OCI-LY7 (cell line): ENCODE data around the gene MTUS2. TPM values are rescaled to one million over a fixed set of nuclear protein-coding genes. Genes with fewer than 3 reads are reported as not detected.

Experiments
- BruUV-seq: library from RNA; stranded (reverse); fragments of 400-500 nt; replicated peaks from 2 replicates; lab custom pipeline; 2021; lab: Mats Ljungman, UMichigan
- CTCF ChIA-PET: fragments of 300-600 bp; sonication (Branson Sonifier 250); formaldehyde crosslinking; loops from one replicate; lab custom pipeline; 2022; ENCODE audit warnings: antibody characterized with exemption; ENCODE audit not compliant: unreplicated experiment; lab: Charles Lee
- POLR2A ChIA-PET: fragments of 300-600 bp; sonication (Branson Sonifier 250); formaldehyde crosslinking; loops from one replicate; lab custom pipeline; 2022; ENCODE audit warnings: antibody characterized with exemption; lab: Charles Lee
- DNase-seq: peaks from one replicate; pipeline ENCODE4 v3.0.0-alpha.2; 2015; ENCODE audit warnings: low spot score
- H2AFZ ChIP-seq: fragments of 200-600 bp; sonication (generic), shearing (Covaris generic); 2 replicates; pipeline ENCODE4 v1.6.1; 2014; ENCODE audit warnings: mild to moderate bottlenecking, antibody characterized with exemption, low read length, moderate library complexity
- H3K27ac ChIP-seq: fragments of 200-600 bp; sonication (generic); 2 replicates; pipeline ENCODE4 v1.5.1; 2014; ENCODE audit warnings: mixed run types, low read depth, mild to moderate bottlenecking, moderate library complexity, low read length, inconsistent platforms; ENCODE audit not compliant: poor library complexity, severe bottlenecking
- H3K36me3 ChIP-seq: fragments of 200-600 bp; sonication (generic); 2 replicates; pipeline ENCODE4 v1.6.1; 2014; ENCODE audit warnings: mild to moderate bottlenecking, antibody characterized with exemption, low read length, moderate library complexity, mixed read lengths; ENCODE audit not compliant: insufficient read depth
- H3K4me1 ChIP-seq: fragments of 200-600 bp; sonication (generic); 2 replicates; pipeline ENCODE4 v1.5.1; 2014; ENCODE audit warnings: mild to moderate bottlenecking, low read length; ENCODE audit not compliant: insufficient read depth, poor library complexity, severe bottlenecking
- H3K4me2 ChIP-seq: fragments of 200-600 bp; sonication (generic); 2 replicates; pipeline ENCODE4 v1.6.1; 2014; ENCODE audit warnings: mild to moderate bottlenecking, low read length
- H3K4me3 ChIP-seq: fragments of 200-600 bp; sonication (generic); 2 replicates; pipeline ENCODE4 v1.5.1; 2014; ENCODE audit warnings: mild to moderate bottlenecking, low read depth, low read length; ENCODE audit not compliant: poor library complexity, severe bottlenecking
- H3K79me2 ChIP-seq: fragments of 200-600 bp; sonication (generic); 2 replicates; pipeline ENCODE4 v1.6.1; 2016; ENCODE audit warnings: low read depth, mild to moderate bottlenecking, low read length, moderate library complexity, mixed read lengths; ENCODE audit not compliant: insufficient read depth
- H3K9me2 ChIP-seq: fragments of 200-600 bp; sonication (generic); 2 replicates; pipeline ENCODE4 v1.6.1; 2016; ENCODE audit warnings: mild to moderate bottlenecking, low read length, mixed read lengths; ENCODE audit not compliant: insufficient read depth
- H3K9me3 ChIP-seq: fragments of 200-600 bp; sonication (generic); 2 replicates; pipeline ENCODE4 v1.6.1; 2014; ENCODE audit warnings: mild to moderate bottlenecking, mixed run types, low read length, mixed read lengths
- H4K20me1 ChIP-seq: fragments of 200-600 bp; sonication (generic); 2 replicates; pipeline ENCODE4 v1.6.1; 2014; ENCODE audit warnings: mild to moderate bottlenecking, antibody characterized with exemption, low read length, moderate library complexity, mixed read lengths; ENCODE audit not compliant: insufficient read depth
- CTCF ChIP-seq: fragments of 200-600 bp; sonication (generic); conservative IDR thresholded peaks from 2 replicates; pipeline ENCODE4 v1.5.1; 2014; ENCODE audit warnings: mild to moderate bottlenecking, antibody characterized with exemption, low read length, moderate library complexity, mixed read lengths
- EZH2phosphoT487 ChIP-seq: fragments of 200-600 bp; sonication (generic); IDR thresholded peaks from 2 replicates; pipeline ENCODE4 v1.6.1; 2018; ENCODE audit warnings: low read depth, borderline replicate concordance, mild to moderate bottlenecking, mixed run types, antibody characterized with exemption, low read length, moderate library complexity, mixed read lengths
- intact Hi-C: fragments of 100-400 bp; cut with micrococcal nuclease; formaldehyde crosslinking; loops from one replicate; pipeline ENCODE4 v1.10.0; 2022; ENCODE audit not compliant: unreplicated experiment
- total RNA-seq, 2 experiments: library from RNA; depleted of rRNA in 1 of 2; stranded (reverse); fragments of >200 nt in 1 of 2; shearing (Covaris generic) in 1 of 2; gene quantifications; 2 replicates each; pipeline ENCODE4 v1.2.3, GENCODE V29; 2014 to 2022

MTUS2 gene
- total RNA-seq, 2 experiments from 2014 or later = 0.16 to 9.8 TPM

DNA sequence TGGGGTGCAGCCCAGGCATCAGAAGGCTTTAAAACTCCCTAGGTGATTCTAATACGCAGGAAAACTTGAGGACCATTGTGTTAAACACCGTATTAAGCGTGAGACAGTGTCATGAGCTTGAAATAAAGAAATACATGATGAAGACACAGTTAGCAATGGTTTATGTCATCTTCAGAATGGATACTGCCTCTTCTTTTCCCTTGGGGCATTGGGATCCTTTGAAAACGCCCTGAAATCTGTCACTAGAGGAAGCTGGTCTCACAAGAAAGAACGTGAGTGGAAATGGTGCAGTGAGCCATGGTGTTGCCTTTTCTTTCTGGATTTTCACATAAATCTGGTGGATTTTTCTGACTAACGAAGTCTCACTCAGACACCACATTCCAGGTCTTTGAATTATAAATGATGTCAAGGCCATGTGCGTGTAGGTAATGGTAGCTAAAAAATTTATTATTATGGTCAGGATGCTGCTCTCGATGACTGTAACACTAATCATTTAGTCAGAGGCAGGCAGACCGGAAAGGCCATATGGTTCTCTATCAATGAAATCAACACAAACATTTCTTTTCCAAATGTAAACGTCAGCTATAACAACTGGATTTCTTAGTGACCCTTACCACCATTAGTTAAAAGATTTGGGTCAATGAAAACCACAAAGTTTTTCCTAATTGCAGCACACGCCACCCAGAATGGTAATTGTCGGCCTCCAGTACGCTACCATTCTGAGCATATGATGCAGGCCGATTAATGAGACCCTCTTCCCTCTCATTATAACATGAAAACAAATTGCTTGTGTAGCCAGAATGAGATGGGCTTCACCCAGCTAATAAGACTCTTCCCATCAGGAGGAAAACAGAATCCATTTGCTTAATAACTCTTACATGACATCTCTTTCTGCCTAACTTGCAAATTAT lies 669.8 kb downstream of the MTUS2 start:
- Histone ChIP-seq H3K4me1 (peaks cover 13% of the 10 kb centered on the region), H3K9me3 (no peaks in the 10 kb centered on the region), H4K20me1 (no peaks in the 10 kb centered on the region), H3K79me2 (no peaks in the 10 kb centered on the region), H3K36me3 (no peaks in the 10 kb centered on the region), H2AFZ (no peak overlapping the region), H3K4me3 (no peak overlapping the region), H3K9me2 (no peaks in the 10 kb centered on the region), H3K4me2 (no peak overlapping the region), H3K27ac (no peak overlapping the region)
- intact Hi-C loops = loop anchor here (10.0 kb wide), 1 partner anchor 355 kb away; no protein-coding TSS in a partner anchor
- ChIA-PET POLR2A (no interaction called here), CTCF (interaction anchor here (0.9 kb wide), 1 partner anchor 8 kb away, joined by 4 read pairs; no protein-coding TSS in a partner anchor)
- no TSS peak for BruUV-seq
- no peak for TF ChIP-seq CTCF
- TF ChIP-seq EZH2phosphoT487 = no peak
- DNase-seq = no peak

GRCh38 chr13:29490561-29490885 lies 670.4 kb downstream of the MTUS2 start:
- no peaks in the 10 kb centered on the region for H3K9me2 ChIP-seq
- ChIA-PET POLR2A (no interaction called here), CTCF (interaction anchor here (0.9 kb wide), 1 partner anchor 8 kb away, joined by 4 read pairs; no protein-coding TSS in a partner anchor)
- DNase-seq = no peak
- no peak for TF ChIP-seq CTCF
- TF ChIP-seq EZH2phosphoT487 = no peak
- H3K9me3 ChIP-seq = no peaks in the 10 kb centered on the region
- no peak overlapping the region for H3K4me2 ChIP-seq
- H3K79me2 ChIP-seq = no peaks in the 10 kb centered on the region
- no peaks in the 10 kb centered on the region for H4K20me1 ChIP-seq
- no peak overlapping the region for H3K27ac ChIP-seq
- intact Hi-C loops = loop anchor here (10.0 kb wide), 1 partner anchor 354 kb away; no protein-coding TSS in a partner anchor
- H3K4me3 ChIP-seq = no peak overlapping the region
- no peaks in the 10 kb centered on the region for H3K36me3 ChIP-seq
- peaks cover 19% of the 10 kb centered on the region for H3K4me1 ChIP-seq
- H2AFZ ChIP-seq = no peak overlapping the region
- BruUV-seq = no TSS peak

DNA sequence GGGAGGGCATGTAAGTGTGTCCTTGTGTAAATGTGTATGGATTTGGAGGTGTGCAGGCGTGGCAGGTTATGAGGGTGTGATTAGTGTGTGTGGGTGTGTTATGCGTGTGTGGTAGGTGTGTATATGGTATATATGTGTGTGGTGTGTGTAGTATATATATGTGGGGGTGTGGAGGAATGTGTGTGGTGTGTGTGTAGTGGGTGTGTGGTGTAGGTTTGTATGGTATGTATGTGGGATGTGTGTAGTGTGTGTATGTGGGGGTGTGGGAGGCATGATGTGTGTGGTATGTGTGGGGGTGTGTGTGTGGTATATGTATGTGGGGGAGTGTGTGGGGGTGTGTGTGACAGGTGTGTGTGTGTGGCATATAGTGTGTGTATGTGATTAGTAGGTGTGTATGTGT lies 671.1 kb downstream of the MTUS2 start:
- Histone ChIP-seq H2AFZ (no peak overlapping the region), H3K9me2 (no peaks in the 10 kb centered on the region), H3K4me3 (no peak overlapping the region), H3K9me3 (no peaks in the 10 kb centered on the region), H3K4me2 (no peak overlapping the region), H3K27ac (no peak overlapping the region), H4K20me1 (no peaks in the 10 kb centered on the region), H3K36me3 (no peaks in the 10 kb centered on the region), H3K79me2 (no peaks in the 10 kb centered on the region), H3K4me1 (peaks cover 27% of the 10 kb centered on the region)
- no peak for DNase-seq
- no TSS peak for BruUV-seq
- ChIA-PET CTCF (no interaction called here), POLR2A (no interaction called here)
- intact Hi-C loops = loop anchor here (10.0 kb wide), 1 partner anchor 354 kb away; no protein-coding TSS in a partner anchor
- no peak for TF ChIP-seq CTCF
- no peak for TF ChIP-seq EZH2phosphoT487
